HG03039 (cell line): Measurements from ENCODE around the gene GRB2.
"Not testable (repeated sequence)": the region's sequence is repeated elsewhere in the genome, so short reads cannot be mapped to it uniquely, and the experiment has no call there.

Source experiments
- ATAC-seq: cut with Tn5 transposase; IDR thresholded peaks from one replicate; pipeline ENCODE4 v1.9.1; 2021; ENCODE audit warnings: mild to moderate bottlenecking, moderate library complexity; ENCODE audit not compliant: unreplicated experiment

GRB2 gene

GRCh38 chr17:75321506-75321905 lies 84.0 kb downstream of the GRB2 start:
- no peak for ATAC-seq

DNA sequence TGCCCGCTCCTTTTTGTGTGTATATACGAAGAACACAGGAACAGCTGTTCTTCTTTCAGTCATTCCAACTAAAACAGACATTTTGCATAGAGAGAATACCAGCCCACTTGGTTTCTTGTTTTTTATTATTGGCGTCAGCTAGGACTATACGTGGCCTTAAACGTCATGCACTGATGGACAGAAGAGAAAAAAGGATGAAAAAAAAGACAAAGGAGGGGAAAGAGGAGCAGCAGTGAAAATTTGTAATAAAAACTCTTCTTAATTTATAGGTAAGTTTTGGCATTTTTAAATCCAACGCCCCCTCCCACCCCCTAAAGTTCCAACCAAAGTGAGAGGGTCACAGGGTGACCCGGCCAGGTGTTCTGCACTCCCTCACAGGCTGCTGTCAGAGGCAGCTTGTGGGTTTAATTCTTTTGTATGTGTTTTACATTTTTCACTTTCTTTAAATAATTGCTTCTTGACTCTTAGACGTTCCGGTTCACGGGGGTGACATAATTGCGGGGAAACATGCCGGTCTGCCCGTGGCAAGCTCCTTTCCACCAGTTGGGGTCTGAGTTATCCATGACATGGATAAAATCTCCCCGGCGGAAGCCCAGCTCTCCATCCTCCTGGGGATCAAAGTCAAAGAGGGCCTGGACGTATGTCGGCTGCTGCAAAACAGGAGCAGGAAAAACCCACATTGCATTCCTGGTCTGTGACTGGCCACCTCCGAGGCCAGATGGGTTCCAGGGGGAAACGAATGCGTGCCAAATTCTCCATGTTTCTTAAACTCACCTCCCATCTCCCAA lies 85.4 kb downstream of the GRB2 start:
- ATAC-seq = peak; percentile 43

DNA sequence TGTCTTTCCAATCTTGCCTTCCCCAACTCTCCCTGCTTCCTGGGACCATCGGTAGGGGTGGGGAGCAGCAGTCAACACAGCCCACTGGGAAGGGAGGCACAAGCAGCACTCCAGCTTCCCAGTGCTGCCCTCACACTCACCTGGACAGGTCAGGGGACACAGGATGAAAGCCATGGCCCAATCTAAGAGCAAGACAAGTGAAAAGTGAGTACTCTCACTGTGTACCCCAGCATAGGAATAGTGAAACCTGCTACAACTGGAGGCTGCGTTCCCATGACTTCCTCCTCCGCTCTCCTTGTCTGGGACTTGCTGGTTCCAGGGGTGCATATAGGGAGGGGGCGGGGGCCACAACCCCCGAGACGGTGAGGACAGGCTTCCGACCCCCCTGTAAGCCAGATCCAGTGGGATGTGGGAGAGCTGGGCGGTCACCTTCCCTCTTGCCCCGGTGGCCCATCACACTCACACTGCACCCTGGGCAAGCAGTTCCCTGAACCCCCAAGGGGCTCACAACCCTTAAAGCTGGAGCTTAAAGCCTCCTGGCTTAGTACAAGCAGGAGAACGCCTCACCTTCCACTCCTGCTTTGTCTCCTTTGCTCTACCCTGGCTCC lies 86.8 kb downstream of the GRB2 start:
- ATAC-seq = no peak

- no peak for ATAC-seq
Measured at GRCh38 chr17:75318211-75318610, 87.3 kb downstream of the GRB2 start.

- ATAC-seq = no peak
Measured at GRCh38 chr17:75317671-75318070, 87.8 kb downstream of the GRB2 start.

GRCh38 chr17:75316253-75316652 lies 89.2 kb downstream of the GRB2 start:
- ATAC-seq = no peak

DNA sequence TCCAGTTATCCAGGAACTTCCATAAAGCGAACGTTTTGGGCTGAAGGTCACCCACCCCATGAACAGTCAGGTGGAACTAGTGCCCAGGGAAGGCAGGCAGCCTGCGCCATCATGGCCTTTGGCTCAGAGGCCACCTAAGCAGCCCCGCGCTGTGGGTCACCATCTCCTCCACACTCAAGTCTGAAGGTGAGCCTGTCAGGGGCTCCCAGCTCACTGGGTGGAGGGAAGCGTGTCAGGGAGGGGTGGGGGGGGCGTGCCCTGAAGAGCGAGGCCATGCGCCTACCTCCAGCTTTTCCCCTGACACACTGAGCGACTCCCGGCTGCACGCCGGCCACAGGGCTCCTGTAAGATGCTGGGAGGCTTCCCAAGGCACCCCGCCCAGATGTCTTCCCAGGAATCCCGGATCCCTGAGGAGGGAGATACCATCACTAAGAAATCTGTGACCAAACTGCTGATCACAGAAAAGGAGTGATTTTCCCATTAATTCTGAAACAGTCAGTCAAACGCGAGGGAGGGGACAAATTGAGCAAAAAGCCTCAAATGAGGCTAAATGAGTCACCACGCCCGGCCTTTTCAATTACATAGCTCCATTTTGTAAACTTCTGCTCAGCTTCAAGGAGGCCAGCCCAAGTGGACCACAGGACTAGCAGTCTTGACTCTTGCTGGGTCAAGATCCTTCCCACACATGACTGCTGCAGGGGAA lies 89.8 kb downstream of the GRB2 start:
- ATAC-seq = no peak

- ATAC-seq = peak; percentile 44
Measured at GRCh38 chr17:75313941-75314551, 91.4 kb downstream of the GRB2 start.

- no peak for ATAC-seq
Measured at GRCh38 chr17:75308732-75309629, 96.5 kb downstream of the GRB2 start.

DNA sequence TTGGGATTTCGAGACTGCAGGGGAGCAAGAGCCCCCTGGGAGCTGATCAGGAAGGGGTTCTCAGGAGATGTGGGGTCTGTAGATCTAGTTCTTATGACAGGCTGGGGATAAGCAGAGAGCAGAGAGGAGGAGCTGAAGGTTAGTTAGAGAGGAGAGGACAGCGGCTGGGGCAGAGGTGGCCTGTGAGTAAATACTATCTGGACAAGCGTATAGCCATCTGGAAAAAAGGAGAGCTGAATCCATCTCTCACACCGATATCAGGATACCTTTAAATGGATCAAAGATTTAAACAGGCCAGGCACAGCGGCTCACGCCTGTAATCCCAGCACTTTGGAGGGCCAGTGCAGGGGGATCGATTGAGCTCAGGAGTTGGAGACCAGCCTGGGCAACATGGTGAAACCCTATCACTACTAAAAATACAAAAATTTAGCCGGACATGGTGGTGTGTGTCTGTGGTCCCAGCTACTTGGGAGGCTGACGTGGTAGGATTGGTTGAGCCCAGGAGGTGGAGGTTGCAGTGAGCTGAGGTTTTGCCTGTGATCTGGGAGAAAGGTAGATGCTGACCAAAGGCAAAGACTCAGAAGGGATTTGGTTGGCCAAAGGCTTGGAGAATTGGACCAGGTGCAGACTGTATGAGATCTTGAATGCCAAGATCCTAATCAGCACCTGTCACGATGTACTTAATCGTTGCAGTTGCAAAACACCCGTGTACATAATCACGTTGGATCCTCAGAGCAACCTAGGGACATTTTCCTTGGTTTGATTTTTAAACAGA lies 97.3 kb downstream of the GRB2 start:
- ATAC-seq = no peak

- ATAC-seq = no peak
Measured at GRCh38 chr17:75301502-75302206, 103.8 kb downstream of the GRB2 start.

DNA sequence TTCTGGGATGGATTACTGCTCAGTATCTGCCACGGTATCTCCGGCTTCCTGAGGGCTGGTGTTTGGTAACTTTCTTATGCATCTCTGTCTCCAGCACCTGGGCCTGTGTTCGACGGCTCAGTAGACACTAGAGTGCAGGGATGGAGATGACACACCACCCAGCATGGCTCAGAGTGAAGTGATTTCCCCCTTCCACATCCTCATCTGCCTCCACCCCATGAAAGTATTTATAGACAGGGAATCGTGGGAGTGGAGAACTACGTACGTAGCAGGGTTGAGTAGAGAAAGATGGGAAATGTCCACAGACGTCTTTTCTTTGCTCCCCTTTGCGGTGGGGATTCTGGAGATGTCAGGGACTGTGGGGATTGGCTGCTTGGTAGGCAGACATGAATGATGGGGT lies 104.4 kb downstream of the GRB2 start:
- ATAC-seq = no peak

- ATAC-seq = no peak
Measured at GRCh38 chr17:75300280-75300679, 105.2 kb downstream of the GRB2 start.

GRCh38 chr17:75295201-75296158 lies 110.0 kb downstream of the GRB2 start:
- peak; percentile 41 for ATAC-seq

DNA sequence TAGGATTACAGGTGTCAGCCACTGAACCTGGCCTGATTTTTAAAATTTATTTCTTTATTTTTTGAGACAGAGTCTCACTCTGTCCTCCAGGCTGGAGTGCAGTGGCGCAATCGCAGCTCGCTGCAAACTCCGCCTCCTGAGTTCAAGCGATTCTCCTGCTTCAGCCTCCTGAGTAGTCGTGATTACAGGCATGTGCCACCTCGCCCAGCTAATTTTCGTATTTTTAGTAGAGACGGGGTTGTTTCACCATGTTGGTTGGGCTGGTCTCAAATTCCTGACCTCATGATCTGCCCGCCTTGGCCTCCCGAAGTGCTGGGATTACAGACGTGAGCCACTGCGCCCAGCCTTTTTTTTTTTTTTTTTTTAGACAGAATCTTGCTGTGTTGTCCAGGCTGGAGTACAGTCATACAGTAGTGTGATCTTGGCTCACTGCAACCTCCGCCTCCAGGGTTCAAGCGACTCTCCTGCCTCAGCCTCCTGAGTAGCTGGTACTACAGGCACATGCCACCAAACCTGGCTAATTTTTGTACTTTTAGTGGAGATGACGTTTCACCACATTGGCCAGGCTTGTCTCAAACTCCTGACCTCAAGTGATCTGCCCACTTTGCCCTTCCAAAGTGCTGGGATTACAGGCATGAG lies 112.5 kb downstream of the GRB2 start:
- not testable (repeated sequence) for ATAC-seq

- no peak for ATAC-seq
Measured at GRCh38 chr17:75289832-75290337, 115.6 kb downstream of the GRB2 start.

DNA sequence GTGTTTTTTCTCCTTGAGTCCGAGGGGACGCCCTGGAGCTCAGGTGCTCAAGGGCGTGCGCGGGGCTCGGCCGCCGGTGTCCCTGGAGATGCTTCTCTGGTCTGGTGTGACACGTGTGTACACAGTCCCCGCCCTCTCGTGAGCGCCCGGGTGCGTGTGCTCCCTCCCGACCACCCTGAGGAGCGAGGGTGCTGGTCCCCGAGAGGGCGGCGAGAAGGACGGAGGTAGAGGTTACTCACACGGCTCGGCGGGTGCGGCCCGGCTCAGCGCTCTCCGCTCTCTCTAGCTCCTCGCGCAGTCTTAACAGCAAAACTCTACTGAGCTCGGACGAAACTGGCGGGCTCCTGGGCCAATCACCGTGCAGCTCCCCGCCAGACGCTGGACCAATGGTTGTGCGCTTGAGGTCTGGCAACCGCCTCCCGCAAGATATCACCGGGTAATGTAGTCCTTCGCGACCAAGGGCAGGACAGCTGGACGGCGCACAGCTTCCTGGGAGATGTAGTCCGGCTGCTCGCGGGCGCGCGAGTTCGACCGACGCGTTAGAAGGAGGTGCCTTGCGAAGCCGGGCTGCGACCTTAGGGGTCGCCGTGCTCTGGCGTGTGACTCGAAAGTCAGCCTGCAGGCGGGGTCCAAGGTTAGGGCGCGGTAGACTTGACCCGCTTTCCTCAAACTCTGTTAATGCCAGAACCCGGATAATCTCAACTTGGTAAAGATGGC lies 116.2 kb downstream of the GRB2 start, which contains the start of gene SLC25A19:
SLC25A19 (minus strand) TSS at position 319 of the 717 bp plus-strand sequence. CDS start 2,669 bp downstream, outside the sequence.
- peak; percentile 92 for ATAC-seq
